ENCODE measurements around the gene TMEM18. TPM values are rescaled to one million over a fixed set of nuclear protein-coding genes. Genes with fewer than 3 reads are reported as not detected.

Gene TMEM18
- polyA plus RNA-seq, 1 of the 3 experiments (the other 2 are of a cell fraction), result 29.3 TPM

DNA sequence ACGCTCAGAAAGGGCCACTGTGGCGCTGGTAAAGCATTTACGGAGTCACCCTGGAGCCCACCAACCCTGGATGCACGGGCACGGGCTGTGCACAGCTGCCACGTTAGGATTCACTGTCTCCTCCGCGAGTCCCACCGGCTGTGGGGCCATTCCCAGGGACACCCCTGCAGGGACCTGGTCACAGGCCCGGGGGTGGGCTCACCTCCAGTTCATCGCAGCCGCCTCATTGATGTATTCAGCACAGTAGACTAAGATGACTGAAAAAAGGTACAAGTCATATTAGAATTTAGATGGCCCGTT is 4.7 kb downstream of the TMEM18 start:
- Histone ChIP-seq H3K27ac (ENCODE audit: low read depth in 2 of 2, low read length in 1 of 2) (peak overlapping the region in 1 of 2 experiments; percentile 66; a peak in 2 of 4 replicates), H3K4me2 (no peak overlapping the region; the same call in 1 of the 2 replicates), H4K20me1 (ENCODE audit: insufficient read depth) (peaks cover 25% of the 10 kb centered on the region), H3K4me3 (ENCODE audit: low read depth in 2 of 2, low read length in 1 of 2) (no peak overlapping the region; a peak in 1 of 4 replicates), H3K9me2 (no peaks in the 10 kb centered on the region), H3K9me3 (no peaks in the 10 kb centered on the region), H3K9ac (0 out of 2 replicates have a peak overlapping the region, but pooled peaks have one; percentile 45), H2AFZ (ENCODE audit: low read depth) (no peak overlapping the region), H3K4me1 (ENCODE audit: control insufficient read depth in 1 of 2, insufficient read depth in 2 of 2, low read depth in 1 of 2, low read length in 1 of 2) (peaks cover 24 to 25% of the 10 kb centered on the region in 2 experiments), H3K79me2 (ENCODE audit: insufficient read depth) (peaks cover 43% of the 10 kb centered on the region), H3K36me3 (replicated peaks in 1 of 2; ENCODE audit: control insufficient read depth in 1 of 2, insufficient read depth in 2 of 2, low read length in 1 of 2) (peaks cover 30 to 59% of the 10 kb centered on the region in 2 experiments), H3F3A (replicated peaks; ENCODE audit: insufficient read depth) (peaks cover 38% of the 10 kb centered on the region), H3K27me3 (ENCODE audit: insufficient read depth) (no peaks in the 10 kb centered on the region)
- no peak for DNase-seq
- ChIA-PET CTCF (interaction anchor here (1.8 kb wide), 1 partner anchor 143 kb away, joined by 9 read pairs; no protein-coding TSS in a partner anchor), POLR2A (no interaction called here)
- 95% methylated on average over 13 of the region's 13 CpGs for WGBS (ENCODE audit: low lambda C conversion rate)
- TF ChIP-seq SMC3 (IDR thresholded peaks at IDR 0.05; ENCODE audit: low read depth, low read length) (no peak), YY1 (IDR thresholded peaks at IDR 0.05; ENCODE audit: low read depth) (no peak), CHD2 (IDR thresholded peaks at IDR 0.05; ENCODE audit: low read length, partially characterized antibody) (no peak), SIN3A (IDR thresholded peaks at IDR 0.05; ENCODE audit: borderline replicate concordance, low read depth, low read length) (no peak)
- TF ChIP-seq, protein P1, sequence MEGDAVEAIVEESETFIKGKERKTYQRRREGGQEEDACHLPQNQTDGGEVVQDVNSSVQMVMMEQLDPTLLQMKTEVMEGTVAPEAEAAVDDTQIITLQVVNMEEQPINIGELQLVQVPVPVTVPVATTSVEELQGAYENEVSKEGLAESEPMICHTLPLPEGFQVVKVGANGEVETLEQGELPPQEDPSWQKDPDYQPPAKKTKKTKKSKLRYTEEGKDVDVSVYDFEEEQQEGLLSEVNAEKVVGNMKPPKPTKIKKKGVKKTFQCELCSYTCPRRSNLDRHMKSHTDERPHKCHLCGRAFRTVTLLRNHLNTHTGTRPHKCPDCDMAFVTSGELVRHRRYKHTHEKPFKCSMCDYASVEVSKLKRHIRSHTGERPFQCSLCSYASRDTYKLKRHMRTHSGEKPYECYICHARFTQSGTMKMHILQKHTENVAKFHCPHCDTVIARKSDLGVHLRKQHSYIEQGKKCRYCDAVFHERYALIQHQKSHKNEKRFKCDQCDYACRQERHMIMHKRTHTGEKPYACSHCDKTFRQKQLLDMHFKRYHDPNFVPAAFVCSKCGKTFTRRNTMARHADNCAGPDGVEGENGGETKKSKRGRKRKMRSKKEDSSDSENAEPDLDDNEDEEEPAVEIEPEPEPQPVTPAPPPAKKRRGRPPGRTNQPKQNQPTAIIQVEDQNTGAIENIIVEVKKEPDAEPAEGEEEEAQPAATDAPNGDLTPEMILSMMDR (IDR thresholded peaks at IDR 0.05), result no peak
- TF ChIP-seq, protein P2, sequence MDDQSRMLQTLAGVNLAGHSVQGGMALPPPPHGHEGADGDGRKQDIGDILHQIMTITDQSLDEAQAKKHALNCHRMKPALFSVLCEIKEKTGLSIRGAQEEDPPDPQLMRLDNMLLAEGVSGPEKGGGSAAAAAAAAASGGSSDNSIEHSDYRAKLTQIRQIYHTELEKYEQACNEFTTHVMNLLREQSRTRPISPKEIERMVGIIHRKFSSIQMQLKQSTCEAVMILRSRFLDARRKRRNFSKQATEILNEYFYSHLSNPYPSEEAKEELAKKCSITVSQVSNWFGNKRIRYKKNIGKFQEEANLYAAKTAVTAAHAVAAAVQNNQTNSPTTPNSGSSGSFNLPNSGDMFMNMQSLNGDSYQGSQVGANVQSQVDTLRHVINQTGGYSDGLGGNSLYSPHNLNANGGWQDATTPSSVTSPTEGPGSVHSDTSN (IDR thresholded peaks at IDR 0.05), result no peak

DNA sequence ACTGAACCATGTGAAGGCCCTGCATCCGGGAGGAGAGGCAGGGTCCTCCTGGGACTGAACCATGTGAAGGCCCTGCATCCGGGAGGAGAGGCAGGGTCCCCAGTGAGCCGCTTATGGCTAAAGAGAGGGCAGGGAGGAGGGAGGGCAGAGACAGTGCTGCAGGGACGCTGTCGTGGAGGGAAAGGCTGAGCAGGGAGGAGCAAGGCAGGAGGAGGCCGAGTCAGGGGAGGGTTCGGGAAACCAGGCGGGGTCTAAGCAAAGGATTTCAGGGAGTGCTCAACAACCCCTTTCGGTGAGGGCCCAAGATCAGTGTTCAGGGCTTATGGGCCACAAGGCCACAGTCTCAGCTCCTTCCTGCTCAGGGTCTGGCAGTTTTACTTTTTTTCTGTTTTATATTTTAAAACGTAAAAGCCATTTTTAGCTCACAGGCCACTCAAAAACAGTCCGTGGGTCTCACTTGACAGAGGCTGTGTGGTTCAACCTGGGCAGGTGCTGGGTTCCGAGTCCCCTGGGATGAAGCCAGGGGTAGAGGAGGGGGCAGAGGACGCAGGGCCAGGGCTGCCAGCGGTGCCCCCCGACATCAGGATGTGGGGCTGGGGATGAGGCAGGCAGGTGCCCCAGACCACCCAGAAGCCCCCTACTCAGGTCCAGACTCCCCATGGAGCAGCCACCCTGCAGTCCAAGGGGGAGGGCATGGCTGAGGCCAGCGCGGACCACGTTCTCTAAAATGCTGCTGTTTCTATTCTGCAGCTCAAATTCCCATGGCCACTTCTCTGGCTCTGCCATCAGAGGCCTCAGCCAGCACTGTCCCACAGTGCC is 5.2 kb downstream of the TMEM18 start:
- H3K9me3 ChIP-seq, result no peaks in the 10 kb centered on the region
- peaks cover 31 to 65% of the 10 kb centered on the region in 2 experiments for H3K36me3 ChIP-seq (replicated peaks in 1 of 2; ENCODE audit: control insufficient read depth in 1 of 2, insufficient read depth in 2 of 2, low read length in 1 of 2)
- H3K27me3 ChIP-seq (ENCODE audit: insufficient read depth), result no peaks in the 10 kb centered on the region
- 90% methylated on average over 17 of the region's 18 CpGs for WGBS (ENCODE audit: low lambda C conversion rate)
- H3K9me2 ChIP-seq, result no peaks in the 10 kb centered on the region
- no peak overlapping the region for H3K4me2 ChIP-seq
- ChIA-PET CTCF (interaction anchor here (1.4 kb wide), 1 partner anchor 37 kb away, joined by 3 read pairs; no protein-coding TSS in a partner anchor), POLR2A (no interaction called here)
- H3K9ac ChIP-seq, result no peak overlapping the region
- peaks cover 38% of the 10 kb centered on the region for H3F3A ChIP-seq (replicated peaks; ENCODE audit: insufficient read depth)
- no peak for TF ChIP-seq POLR2AphosphoS5 (IDR thresholded peaks at IDR 0.05; ENCODE audit: low read depth, low read length)
- TF ChIP-seq RCOR1 (IDR thresholded peaks at IDR 0.05; ENCODE audit: low read length), result no peak
- no peak for TF ChIP-seq RAD21 (IDR thresholded peaks at IDR 0.05; ENCODE audit: low read length)
- no peak for TF ChIP-seq MEF2A (IDR thresholded peaks at IDR 0.05; ENCODE audit: borderline replicate concordance, low read depth)
- TF ChIP-seq, protein P3, sequence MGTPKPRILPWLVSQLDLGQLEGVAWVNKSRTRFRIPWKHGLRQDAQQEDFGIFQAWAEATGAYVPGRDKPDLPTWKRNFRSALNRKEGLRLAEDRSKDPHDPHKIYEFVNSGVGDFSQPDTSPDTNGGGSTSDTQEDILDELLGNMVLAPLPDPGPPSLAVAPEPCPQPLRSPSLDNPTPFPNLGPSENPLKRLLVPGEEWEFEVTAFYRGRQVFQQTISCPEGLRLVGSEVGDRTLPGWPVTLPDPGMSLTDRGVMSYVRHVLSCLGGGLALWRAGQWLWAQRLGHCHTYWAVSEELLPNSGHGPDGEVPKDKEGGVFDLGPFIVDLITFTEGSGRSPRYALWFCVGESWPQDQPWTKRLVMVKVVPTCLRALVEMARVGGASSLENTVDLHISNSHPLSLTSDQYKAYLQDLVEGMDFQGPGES (IDR thresholded peaks at IDR 0.05; ENCODE audit: low read depth, low read length), result no peak
- TF ChIP-seq YY1 (IDR thresholded peaks at IDR 0.05; ENCODE audit: low read depth), result no peak
- no peak for TF ChIP-seq FOXM1 (IDR thresholded peaks at IDR 0.05; ENCODE audit: low read depth)
- no peak for DNase-seq
- no peak overlapping the region for H3K4me3 ChIP-seq (ENCODE audit: low read depth in 2 of 2, low read length in 1 of 2)
- H3K79me2 ChIP-seq (ENCODE audit: insufficient read depth), result peaks cover 43% of the 10 kb centered on the region
- H4K20me1 ChIP-seq (ENCODE audit: insufficient read depth), result peaks cover 25% of the 10 kb centered on the region
- H3K27ac ChIP-seq (ENCODE audit: low read depth in 2 of 2, low read length in 1 of 2), result no peak overlapping the region
- H3K4me1 ChIP-seq (ENCODE audit: control insufficient read depth in 1 of 2, insufficient read depth in 2 of 2, low read depth in 1 of 2, low read length in 1 of 2), result peaks cover 24 to 25% of the 10 kb centered on the region in 2 experiments
- no peak overlapping the region for H2AFZ ChIP-seq (ENCODE audit: low read depth)

Data from SK-N-SH (cell line).